Trophoblast cell (in vitro differentiated cells and primary cell): ENCODE data around the gene EFCAB13. TPM values are rescaled to one million over a fixed set of nuclear protein-coding genes. Genes with fewer than 3 reads are reported as not detected.

ENCODE experiments used
- DNase-seq, 2 donors: peaks; one replicate each; pipeline ENCODE4 v3.0.0-alpha.2; 2016
- H2AFZ ChIP-seq: 2 replicates; pipeline ENCODE4 v1.6.1; 2013; ENCODE audit warnings: low read length, moderate library complexity, mild to moderate bottlenecking; ENCODE audit not compliant: insufficient read depth, poor library complexity
- H2AK5ac ChIP-seq: 2 replicates; pipeline ENCODE4 v1.6.1; 2013; ENCODE audit warnings: mild to moderate bottlenecking, low read length
- H2BK120ac ChIP-seq: 2 replicates; pipeline ENCODE4 v1.6.1; 2013; ENCODE audit warnings: low read length, mild to moderate bottlenecking, moderate library complexity; ENCODE audit not compliant: insufficient read depth, poor library complexity
- H2BK12ac ChIP-seq: 2 replicates; pipeline ENCODE4 v1.6.1; 2013; ENCODE audit warnings: mild to moderate bottlenecking, low read length, moderate library complexity
- H2BK5ac ChIP-seq: 2 replicates; pipeline ENCODE4 v1.6.1; 2013; ENCODE audit warnings: low read length, low read depth, moderate library complexity, mild to moderate bottlenecking; ENCODE audit not compliant: poor library complexity
- H3K14ac ChIP-seq: 2 replicates; pipeline ENCODE4 v1.6.1; 2013; ENCODE audit warnings: mild to moderate bottlenecking, low read length
- H3K18ac ChIP-seq: 2 replicates; pipeline ENCODE4 v1.6.1; 2013; ENCODE audit warnings: mild to moderate bottlenecking, low read length
- H3K23ac ChIP-seq: 2 replicates; pipeline ENCODE4 v1.6.1; 2013; ENCODE audit warnings: low read length
- H3K27ac ChIP-seq: 2 replicates; pipeline ENCODE4 v1.5.1; 2013; ENCODE audit warnings: low read depth, mild to moderate bottlenecking, inconsistent platforms, low read length, moderate library complexity
- H3K27me3 ChIP-seq: 2 replicates; pipeline ENCODE4 v1.6.1; 2013; ENCODE audit warnings: inconsistent platforms, mild to moderate bottlenecking, low read length, moderate library complexity; ENCODE audit not compliant: insufficient read depth
- H3K36me3 ChIP-seq, 2 experiments: 1 replicate in 1 of 2; 2 replicates in 1 of 2; pipeline ENCODE4 v1.6.1; 2013; ENCODE audit warnings: low read length in 2 of 2, mild to moderate bottlenecking in 2 of 2, moderate library complexity in 1 of 2; ENCODE audit not compliant: insufficient read depth in 2 of 2, control insufficient read depth in 1 of 2
- H3K4ac ChIP-seq: 2 replicates; pipeline ENCODE4 v1.6.1; 2013; ENCODE audit warnings: low read depth, mild to moderate bottlenecking, low read length, moderate library complexity
- H3K4me1 ChIP-seq, 2 experiments: 1 replicate in 1 of 2; 2 replicates in 1 of 2; pipeline ENCODE4 v1.6.1; 2013; ENCODE audit warnings: low read length in 2 of 2, mild to moderate bottlenecking in 2 of 2, moderate library complexity in 1 of 2; ENCODE audit not compliant: insufficient read depth in 2 of 2, control insufficient read depth in 1 of 2
- H3K4me2 ChIP-seq: 2 replicates; pipeline ENCODE4 v1.6.1; 2013; ENCODE audit warnings: inconsistent platforms, mild to moderate bottlenecking, low read length, moderate library complexity
- H3K4me3 ChIP-seq: 2 replicates; pipeline ENCODE4 v1.5.1; 2013; ENCODE audit warnings: mild to moderate bottlenecking, low read depth, low read length, inconsistent platforms
- H3K79me1 ChIP-seq: one replicate; pipeline ENCODE4 v1.6.1; 2013; ENCODE audit warnings: low read length
- H3K79me2 ChIP-seq: 2 replicates; pipeline ENCODE4 v1.6.1; 2013; ENCODE audit warnings: low read length, mild to moderate bottlenecking; ENCODE audit not compliant: control insufficient read depth, insufficient read depth, poor library complexity
- H3K9ac ChIP-seq: 2 replicates; pipeline ENCODE4 v1.6.1; 2013; ENCODE audit warnings: mild to moderate bottlenecking, low read length
- H3K9me3 ChIP-seq: 2 replicates; pipeline ENCODE4 v1.6.1; 2013; ENCODE audit warnings: low read depth, mild to moderate bottlenecking, control low read depth, inconsistent platforms, low read length; ENCODE audit not compliant: insufficient read depth
- H4K12ac ChIP-seq: 2 replicates; pipeline ENCODE4 v1.6.1; 2013; ENCODE audit warnings: low read depth, mild to moderate bottlenecking, low read length, moderate library complexity
- H4K8ac ChIP-seq: 2 replicates; pipeline ENCODE4 v1.6.1; 2013; ENCODE audit warnings: low read depth, mild to moderate bottlenecking, low read length, moderate library complexity
- H4K91ac ChIP-seq: one replicate; pipeline ENCODE4 v1.6.1; 2013; ENCODE audit warnings: low read depth, mild to moderate bottlenecking, low read length, moderate library complexity
- WGBS: extraction: QIAGEN DNeasy Blood & Tissue Kit; methylation state at CpG from one replicate; pipeline ENCODE4 v1.1.7; 2013; ENCODE audit warnings: missing lambda C conversion rate; ENCODE audit not compliant: insufficient read length, insufficient coverage; ENCODE audit errors: extremely low coverage; 5-methylcytosine and 5-hydroxymethylcytosine counted together
- polyA plus RNA-seq: library from polyadenylated mRNA; stranded (reverse); fragments of 200-250 nt; gene quantifications from 2 replicates; pipeline ENCODE4 v1.2.3, GENCODE V29; 2013

The EFCAB13 gene, protein sequence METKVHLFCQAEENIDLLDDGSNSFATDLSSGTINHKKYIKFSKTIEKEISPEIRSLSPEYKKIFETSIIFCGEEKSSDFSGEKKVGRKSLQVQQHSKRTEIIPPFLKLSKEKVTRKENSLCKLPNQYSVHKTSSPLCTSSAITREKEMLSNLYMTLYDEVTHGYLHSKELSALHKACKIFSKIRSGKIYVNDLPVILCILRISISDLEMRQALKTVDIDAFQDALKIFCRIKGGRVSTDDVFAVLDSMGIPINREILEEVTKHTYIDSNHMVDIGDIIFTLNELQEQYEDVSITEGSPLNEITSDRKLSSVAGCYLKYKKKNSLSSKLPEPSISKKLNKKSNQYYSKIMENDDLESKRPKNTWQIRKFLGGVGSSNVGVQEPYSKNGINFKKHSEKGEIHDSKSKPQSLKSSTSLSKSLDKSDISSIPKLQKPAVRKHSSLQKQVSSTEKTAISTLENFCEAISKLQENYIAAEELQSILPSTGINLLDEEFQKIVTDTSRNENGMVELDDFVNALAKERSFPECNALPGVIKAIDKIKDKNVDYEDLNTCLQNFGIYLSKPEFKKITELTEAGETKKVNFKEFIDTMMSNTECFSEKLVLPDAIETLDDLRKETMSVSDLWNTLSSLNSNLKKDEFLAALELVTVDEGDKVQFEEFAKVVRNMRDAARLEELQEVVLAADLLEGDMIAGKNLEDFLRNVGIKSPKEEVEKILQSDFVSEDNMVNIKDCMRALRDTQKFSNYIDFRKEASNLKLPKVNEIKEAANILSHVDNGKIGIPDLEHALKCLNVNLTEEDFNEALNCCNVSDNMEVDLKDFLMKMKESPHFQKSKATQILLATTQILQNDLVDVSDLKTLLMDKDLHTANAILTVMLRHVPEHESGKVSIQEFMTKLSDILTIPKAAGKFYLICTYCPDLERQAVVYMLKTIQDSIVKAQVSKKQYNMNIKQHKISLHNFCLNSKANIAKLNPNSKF
- 0.12 and 0.15 TPM in 2 replicates for polyA plus RNA-seq

DNA sequence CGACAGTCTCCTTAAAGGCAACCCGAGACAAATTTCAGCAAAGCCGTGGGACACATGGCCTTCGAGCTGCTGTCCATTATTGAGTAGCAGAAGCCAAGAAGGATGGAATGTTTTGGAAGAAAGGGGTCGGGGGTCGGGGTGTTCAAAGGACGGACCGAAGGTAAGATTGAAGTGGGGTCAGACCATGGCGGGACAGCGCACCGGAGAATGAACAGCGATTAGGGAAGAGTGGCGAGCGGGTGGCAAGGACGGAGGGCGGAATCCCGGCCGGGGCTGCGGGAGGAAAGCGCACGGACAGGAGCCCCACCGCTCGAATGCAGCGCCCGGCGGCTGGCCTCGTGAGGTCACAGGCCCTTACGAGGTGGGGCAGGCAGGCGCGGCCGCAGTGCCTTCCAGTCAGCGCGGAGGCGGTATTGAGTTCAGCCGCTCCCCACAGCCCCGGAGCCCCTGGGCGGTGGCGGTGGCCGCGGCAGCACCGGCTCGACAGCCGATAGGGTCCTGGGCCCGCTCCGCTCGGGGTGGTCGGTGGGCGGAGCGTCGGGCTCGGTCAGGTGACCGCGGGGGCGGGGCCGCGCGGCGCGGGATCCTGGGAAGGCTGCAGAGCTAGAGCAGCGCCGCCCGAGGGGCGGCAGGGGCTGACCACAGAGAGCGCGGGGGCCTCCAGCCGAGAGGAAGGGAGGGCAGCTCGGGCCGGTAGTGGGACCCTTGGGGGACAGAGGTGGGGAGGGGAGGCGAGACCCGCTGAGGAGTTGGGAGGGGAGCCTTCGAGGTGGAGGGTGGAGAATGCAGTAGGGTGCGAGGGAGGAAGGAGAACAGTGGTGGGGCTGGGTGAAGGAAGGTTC is at the start of gene EFCAB13:
Gene EFCAB13 (plus strand): TSS at position 574 of the 842 bp plus-strand sequence. CDS start 4,399 bp downstream, outside the sequence.
- Histone ChIP-seq H3K4me2 (peak within 1 kb of the TSS; percentile 74), H2AFZ (peak within 1 kb of the TSS; percentile 86), H3K9ac (peak within 1 kb of the TSS; percentile 42), H3K9me3 (no peaks in the 10 kb centered on the region), H3K4ac (peak within 1 kb of the TSS; percentile 16), H3K27me3 (no peaks in the 10 kb centered on the region), H3K18ac (peak within 1 kb of the TSS; percentile 51), H3K23ac (no peak within 1 kb of the TSS), H4K8ac (peak within 1 kb of the TSS; percentile 58), H4K91ac (peak within 1 kb of the TSS; percentile 60), H2BK120ac (peak within 1 kb of the TSS; percentile 31), H3K4me3 (peak within 1 kb of the TSS; percentile 69), H2AK5ac (no peak within 1 kb of the TSS), H3K14ac (peak within 1 kb of the TSS; percentile 43), H3K79me1 (peaks cover 6% of the 10 kb centered on the region), H3K36me3 (no peaks in the 10 kb centered on the region), H4K12ac (peak within 1 kb of the TSS; percentile 81), H2BK12ac (peak within 1 kb of the TSS; percentile 15), H3K4me1 (no peaks in the 10 kb centered on the region), H2BK5ac (peak within 1 kb of the TSS; percentile 29), H3K27ac (peak within 1 kb of the TSS; percentile 45), H3K79me2 (peaks cover 3% of the 10 kb centered on the region)
- WGBS, result no CpG with 5 or more reads among the region's 72 CpGs
- peak; percentile 84 to 89 for DNase-seq

- H3K36me3 ChIP-seq, result no peaks in the 10 kb centered on the region
These were observed 49.3 kb upstream of the EFCAB13 start for GRCh38 chr17:47274319-47275069.

DNA sequence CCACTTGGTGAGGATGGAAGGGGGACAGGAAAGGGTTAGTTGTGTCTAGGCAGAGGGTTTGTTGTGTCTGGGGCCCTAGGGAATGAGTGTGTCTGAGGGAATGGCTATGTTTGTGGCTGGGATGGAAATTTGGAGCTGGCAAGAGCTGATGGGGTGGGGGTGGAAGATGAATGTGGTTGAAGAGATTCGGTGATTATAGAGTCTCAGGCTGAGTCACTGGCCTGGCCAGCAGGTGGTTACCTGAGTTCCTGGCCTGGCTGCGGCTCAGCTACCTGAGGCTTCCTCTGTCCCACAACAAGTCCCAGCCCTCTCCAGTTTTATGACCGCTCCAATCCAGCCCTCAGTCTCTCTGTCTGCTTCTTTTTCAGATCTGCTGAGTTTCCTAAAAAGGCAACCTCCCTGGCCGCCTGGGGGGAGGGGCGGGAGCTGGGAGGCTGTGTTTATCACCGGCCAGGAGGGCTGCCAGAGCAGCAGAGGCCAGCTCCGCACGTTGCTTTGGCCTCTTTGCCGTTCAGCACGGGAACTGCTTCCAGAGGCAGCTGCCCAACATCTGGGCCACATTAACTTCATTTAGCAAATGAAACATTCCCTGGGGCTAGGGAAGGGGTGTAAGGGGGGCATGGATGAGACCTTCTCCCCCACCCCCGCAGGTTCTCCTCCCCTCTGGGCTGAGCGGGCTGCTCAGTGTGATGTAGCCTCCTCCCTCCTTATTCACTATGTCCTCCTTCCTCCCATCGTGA is 48.3 kb upstream of the EFCAB13 start:
- Histone ChIP-seq H2AK5ac (peak overlapping the region; percentile 28), H3K4me2 (peak overlapping the region; percentile 31), H3K4me3 (no peak overlapping the region), H3K14ac (peak overlapping the region; percentile 80), H4K12ac (peak overlapping the region; percentile 14), H3K9ac (no peak overlapping the region), H3K18ac (no peak overlapping the region), H3K79me2 (peaks cover 2% of the 10 kb centered on the region), H3K27ac (peak overlapping the region; percentile 86), H3K27me3 (no peaks in the 10 kb centered on the region), H3K4me1 (peaks cover 31 to 35% of the 10 kb centered on the region in 2 experiments), H2BK120ac (peak overlapping the region; percentile 70), H3K9me3 (no peaks in the 10 kb centered on the region), H2BK12ac (peak overlapping the region; percentile 84), H2AFZ (peak overlapping the region; percentile 11), H3K4ac (peak overlapping the region; percentile 57), H3K79me1 (peaks cover 26% of the 10 kb centered on the region), H3K36me3 (no peaks in the 10 kb centered on the region), H3K23ac (no peak overlapping the region), H2BK5ac (peak overlapping the region; percentile 67), H4K91ac (peak overlapping the region; percentile 85), H4K8ac (peak overlapping the region; percentile 69)
- no CpG with 5 or more reads among the region's 13 CpGs for WGBS
- no peak for DNase-seq

More at GRCh38 chr17:47274319-47275069, 49.3 kb upstream of the EFCAB13 start:
- H3K4me1 ChIP-seq, result peaks cover 25 to 28% of the 10 kb centered on the region in 2 experiments
- H3K9ac ChIP-seq, result no peak overlapping the region
- no peak overlapping the region for H3K4me3 ChIP-seq
- H4K8ac ChIP-seq, result no peak overlapping the region
- no CpG with 5 or more reads among the region's 5 CpGs for WGBS
- H3K79me2 ChIP-seq, result peaks cover 2% of the 10 kb centered on the region
- no peak overlapping the region for H4K12ac ChIP-seq
- DNase-seq, result no peak
- H2BK120ac ChIP-seq, result peak overlapping the region; percentile 82
- no peak overlapping the region for H3K23ac ChIP-seq
- H2BK5ac ChIP-seq, result peak overlapping the region; percentile 63
- H3K4me2 ChIP-seq, result no peak overlapping the region
- no peaks in the 10 kb centered on the region for H3K9me3 ChIP-seq
- no peak overlapping the region for H3K4ac ChIP-seq
- H3K18ac ChIP-seq, result no peak overlapping the region
- H3K27me3 ChIP-seq, result no peaks in the 10 kb centered on the region
- H2BK12ac ChIP-seq, result peak overlapping the region; percentile 58
- H2AK5ac ChIP-seq, result peak overlapping the region; percentile 3
- H3K79me1 ChIP-seq, result peaks cover 19% of the 10 kb centered on the region
- H3K27ac ChIP-seq, result peak overlapping the region; percentile 86
- H3K14ac ChIP-seq, result no peak overlapping the region
- peak overlapping the region; percentile 21 for H4K91ac ChIP-seq
- no peak overlapping the region for H2AFZ ChIP-seq
